Effector CD4-positive, alpha-beta T cell (primary cell): ENCODE data around the gene GSDME.

Experiments
- DNase-seq: peaks from one replicate; pipeline ENCODE4 v3.0.0-alpha.2; 2020

The GSDME gene

GRCh38 chr7:24718977-24719491, 38.2 kb downstream of the GSDME start:
- DNase-seq: no peak

- no peak for DNase-seq
Measured at GRCh38 chr7:24718431-24718831, 38.8 kb downstream of the GSDME start.

GRCh38 chr7:24717694-24718320, 39.5 kb downstream of the GSDME start:
- no peak for DNase-seq

- DNase-seq: no peak
Measured at GRCh38 chr7:24717247-24717622, 40.0 kb downstream of the GSDME start.

GRCh38 chr7:24716480-24717246, 40.6 kb downstream of the GSDME start:
- DNase-seq: no peak

- no peak for DNase-seq
Measured at GRCh38 chr7:24715661-24716479, 41.4 kb downstream of the GSDME start.

- DNase-seq: no peak
Measured at GRCh38 chr7:24715171-24715570, 42.1 kb downstream of the GSDME start.

GRCh38 chr7:24714676-24715010, 42.6 kb downstream of the GSDME start:
- no peak for DNase-seq

GRCh38 chr7:24713850-24714675, 43.2 kb downstream of the GSDME start:
- DNase-seq: no peak

GRCh38 chr7:24713039-24713793, 44.0 kb downstream of the GSDME start:
- no peak for DNase-seq

GRCh38 chr7:24709585-24710360, 47.5 kb downstream of the GSDME start:
- no peak for DNase-seq

GRCh38 chr7:24709051-24709450, 48.2 kb downstream of the GSDME start:
- no peak for DNase-seq

GRCh38 chr7:24707988-24708615, 49.2 kb downstream of the GSDME start:
- DNase-seq: no peak

GRCh38 chr7:24706211-24707170, 50.8 kb downstream of the GSDME start:
- no peak for DNase-seq

GRCh38 chr7:24705461-24705954, 51.8 kb downstream of the GSDME start:
- no peak for DNase-seq

GRCh38 chr7:24704311-24704710, 53.0 kb downstream of the GSDME start:
- DNase-seq: no peak

GRCh38 chr7:24703296-24703695, 54.0 kb downstream of the GSDME start:
- no peak for DNase-seq

GRCh38 chr7:24702755-24703154, 54.5 kb downstream of the GSDME start:
- DNase-seq: no peak
